Tibial nerve (tissue), 4 donors: ENCODE results near the gene RCAN1. TPM values are rescaled to one million over a fixed set of nuclear protein-coding genes. Genes with fewer than 3 reads are reported as not detected.

Experiments used
- DNase-seq, 2 donors: peaks; one replicate each; pipeline ENCODE4 v3.0.0-alpha.2; 2019; ENCODE audit warnings: low spot score in 2 of 2
- H3K27ac ChIP-seq, 4 donors: fragments of 200-600 bp; sonication (generic) in 3 of 4; one replicate each; pipeline ENCODE4 v1.5.1; 2017 to 2019; ENCODE audit warnings: mild to moderate bottlenecking in 1 of 4
- H3K27me3 ChIP-seq, 2 donors: fragments of 200-600 bp; sonication (generic) in 1 of 2; one replicate each; pipeline versions ENCODE4 v1.5.1 to v1.6.0; 2017 to 2019
- H3K36me3 ChIP-seq, 3 donors: fragments of 200-600 bp; sonication (generic); one replicate each; pipeline ENCODE4 v1.5.1; 2018 to 2019
- H3K4me1 ChIP-seq, 4 donors: fragments of 200-600 bp; sonication (generic) in 3 of 4; one replicate each; pipeline ENCODE4 v1.5.1; 2017 to 2019
- H3K4me3 ChIP-seq, 4 donors: fragments of 200-600 bp; sonication (generic) in 3 of 4; one replicate each; pipeline ENCODE4 v1.5.1; 2017 to 2019; ENCODE audit warnings: mild to moderate bottlenecking in 1 of 4, moderate library complexity in 1 of 4
- H3K9me3 ChIP-seq, 4 donors: fragments of 200-600 bp; sonication (generic) in 3 of 4; one replicate each; pipeline ENCODE4 v1.5.1; 2017 to 2019
- CTCF ChIP-seq, 5 experiments: fragments of 200-600 bp in 3 of 5; fragments of 450-650 bp in 2 of 5; sonication (generic) in 3 of 5; IDR thresholded peaks; one replicate each; pipeline ENCODE4 v1.5.1; 2016 to 2019; ENCODE audit warnings: antibody characterized with exemption in 5 of 5, mild to moderate bottlenecking in 3 of 5, moderate library complexity in 2 of 5
- EP300 ChIP-seq, 2 donors: sonication (generic); formaldehyde crosslinking; IDR thresholded peaks; one replicate each; pipeline ENCODE4 v1.6.1; 2017; ENCODE audit warnings: antibody characterized with exemption in 2 of 2, mild to moderate bottlenecking in 1 of 2
- POLR2A ChIP-seq, 2 donors: fragments of 450-650 bp; IDR thresholded peaks; one replicate each; pipeline ENCODE4 v1.6.1; 2017; ENCODE audit warnings: antibody characterized with exemption in 2 of 2, mild to moderate bottlenecking in 2 of 2, moderate library complexity in 2 of 2
- WGBS, 2 donors: methylation state at CpG; one replicate each; pipeline ENCODE4 v1.1.5; 2018; 5-methylcytosine and 5-hydroxymethylcytosine counted together
- total RNA-seq, 4 donors: library from RNA; depleted of rRNA; stranded (reverse); fragments of >200 nt; gene quantifications; one replicate each; pipeline ENCODE4 v1.1.0, GENCODE V29; 2016

Gene RCAN1
- total RNA-seq, 4 donors from 2014 or later, result 51.8 to 71.2 (median 66.7) TPM

DNA sequence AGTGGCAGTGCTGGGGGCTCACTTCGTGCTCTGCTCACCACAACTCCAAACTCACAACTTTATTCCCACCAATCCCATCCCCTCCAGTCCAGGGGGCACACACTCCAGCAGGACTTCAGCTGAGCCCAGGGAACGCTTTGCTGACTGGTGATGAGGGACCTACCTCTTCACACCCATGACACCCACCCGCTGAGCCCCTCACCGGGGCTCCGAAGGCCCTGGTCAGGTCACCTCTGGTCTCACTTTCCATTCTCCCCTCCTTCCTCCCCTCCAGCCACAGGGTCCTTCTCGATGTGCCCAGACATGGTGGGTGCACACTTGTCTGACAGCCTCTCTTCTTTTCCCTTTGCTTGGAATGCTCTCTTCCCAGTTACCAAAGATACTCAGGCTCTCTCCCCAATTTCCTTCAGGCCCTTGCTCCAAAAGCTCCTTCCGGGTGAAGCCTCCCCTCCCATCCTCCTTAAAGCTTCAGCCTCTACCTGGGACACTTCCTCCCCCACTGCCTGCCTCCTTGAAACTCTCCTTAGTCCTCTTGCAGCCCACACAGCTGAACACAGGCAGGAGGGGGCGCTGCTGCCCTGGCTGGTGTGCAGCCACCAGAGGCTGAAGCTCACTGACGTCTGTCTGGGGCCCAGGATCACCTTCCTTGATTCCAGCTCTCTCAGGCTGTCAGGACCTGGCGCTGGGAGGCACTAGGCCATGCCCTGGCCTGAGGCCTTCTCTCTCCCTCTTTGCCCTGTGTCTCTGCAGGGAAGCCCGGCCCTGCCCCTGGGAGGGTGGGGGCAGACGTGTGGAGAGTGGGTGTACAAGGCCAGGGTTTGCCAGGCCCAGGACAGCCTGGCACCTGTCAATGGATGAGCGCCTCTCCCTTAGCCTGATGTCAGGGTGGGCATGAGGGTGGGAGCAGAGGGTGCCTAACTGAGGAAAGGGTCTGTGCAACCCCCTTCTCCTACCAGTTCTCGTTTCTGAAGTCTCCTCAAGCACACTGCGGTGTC lies 104.5 kb downstream of the RCAN1 start:
- Histone ChIP-seq H3K27ac (peak overlapping the region in 2 of 4 donors; percentile 26 to 78), H3K36me3 (no peaks in the 10 kb centered on the region), H3K4me1 (peaks cover 0 to 19% (median 5%) of the 10 kb centered on the region in 4 donors), H3K4me3 (peak overlapping the region in 2 of 4 donors; percentile 19 to 34), H3K9me3 (no peaks in the 10 kb centered on the region), H3K27me3 (no peaks in the 10 kb centered on the region)
- 73 to 76% methylated on average over 15 of the region's 15 CpGs for WGBS, 2 donors
- peak; percentile 62 to 69 for DNase-seq
- TF ChIP-seq POLR2A (IDR thresholded peaks at IDR 0.05) (no peak), EP300 (IDR thresholded peaks at IDR 0.05) (peak in 1 of 2 donors; percentile 9), CTCF (IDR thresholded peaks at IDR 0.05) (peak; percentile 56 to 86 (median 76))

GRCh38 chr21:34509151-34509550 lies 105.8 kb downstream of the RCAN1 start:
- peaks cover 0 to 16% (median 5%) of the 10 kb centered on the region in 4 donors for H3K4me1 ChIP-seq
- no peak for TF ChIP-seq POLR2A (IDR thresholded peaks at IDR 0.05)
- TF ChIP-seq CTCF (IDR thresholded peaks at IDR 0.05), result peak in 1 of 5 experiments; percentile 10
- H3K36me3 ChIP-seq, result no peaks in the 10 kb centered on the region
- H3K4me3 ChIP-seq, result no peak overlapping the region
- H3K27ac ChIP-seq, result no peak overlapping the region
- DNase-seq, result no peak
- H3K9me3 ChIP-seq, result no peaks in the 10 kb centered on the region
- no peaks in the 10 kb centered on the region for H3K27me3 ChIP-seq
- 89 to 92% methylated on average over 4 of the region's 4 CpGs for WGBS, 2 donors

- no peaks in the 10 kb centered on the region for H3K4me1 ChIP-seq
- whole genome bisulfite sequencing, 2 donors, result 86 to 87% methylated on average over 2 of the region's 2 CpGs
These were observed 110.3 kb downstream of the RCAN1 start for GRCh38 chr21:34504595-34504994.

GRCh38 chr21:34502480-34503106 lies 112.3 kb downstream of the RCAN1 start:
- peaks cover 0 to 20% (median 2%) of the 10 kb centered on the region in 4 donors for H3K9me3 ChIP-seq
- TF ChIP-seq EP300 (IDR thresholded peaks at IDR 0.05), result no peak
- no peak for TF ChIP-seq CTCF (IDR thresholded peaks at IDR 0.05)
- TF ChIP-seq POLR2A (IDR thresholded peaks at IDR 0.05), result no peak
- H3K36me3 ChIP-seq, result no peaks in the 10 kb centered on the region
- H3K27me3 ChIP-seq, result no peaks in the 10 kb centered on the region
- WGBS, 2 donors, result 81 to 82% methylated on average over 3 of the region's 3 CpGs
- H3K4me3 ChIP-seq, result no peak overlapping the region
- H3K4me1 ChIP-seq, result no peaks in the 10 kb centered on the region
- H3K27ac ChIP-seq, result no peak overlapping the region
- no peak for DNase-seq

More at GRCh38 chr21:34504595-34504994, 110.3 kb downstream of the RCAN1 start:
- Histone ChIP-seq H3K9me3 (no peaks in the 10 kb centered on the region), H3K27me3 (no peaks in the 10 kb centered on the region), H3K36me3 (no peaks in the 10 kb centered on the region), H3K27ac (no peak overlapping the region), H3K4me3 (no peak overlapping the region)
- no peak for DNase-seq
- TF ChIP-seq POLR2A (IDR thresholded peaks at IDR 0.05), result no peak
- TF ChIP-seq EP300 (IDR thresholded peaks at IDR 0.05), result no peak
- TF ChIP-seq CTCF (IDR thresholded peaks at IDR 0.05), result no peak

GRCh38 chr21:34501716-34502115 lies 113.2 kb downstream of the RCAN1 start:
- no peak for TF ChIP-seq POLR2A (IDR thresholded peaks at IDR 0.05)
- TF ChIP-seq CTCF (IDR thresholded peaks at IDR 0.05), result no peak
- no peak for TF ChIP-seq EP300 (IDR thresholded peaks at IDR 0.05)
- WGBS, 2 donors, result 75 to 92% methylated on average over 1 of the region's 1 CpG
- no peaks in the 10 kb centered on the region for H3K4me1 ChIP-seq

More at GRCh38 chr21:34501716-34502115, 113.2 kb downstream of the RCAN1 start:
- DNase-seq, result no peak
- Histone ChIP-seq H3K27me3 (no peaks in the 10 kb centered on the region), H3K4me3 (no peak overlapping the region), H3K9me3 (peaks cover 0 to 29% (median 2%) of the 10 kb centered on the region in 4 donors), H3K27ac (no peak overlapping the region), H3K36me3 (no peaks in the 10 kb centered on the region)
